Activated CD8-positive, alpha-beta memory T cell treated with anti-CD3 and anti-CD28 coated beads, Interleukin-2, amount 50 U/mL, for 4 hours (primary cell): ENCODE measurements around the gene NR1I2.

Experiments
- DNase-seq: peaks from one replicate; pipeline ENCODE4 v3.0.0-alpha.2; 2020

Gene NR1I2

GRCh38 chr3:119825820-119826219 lies 43.9 kb downstream of the NR1I2 start:
- DNase-seq: no peak

- DNase-seq: no peak
These were observed 45.1 kb downstream of the NR1I2 start for GRCh38 chr3:119826711-119827608.

GRCh38 chr3:119829420-119829819 lies 47.5 kb downstream of the NR1I2 start:
- no peak for DNase-seq

- DNase-seq: no peak
These were observed 49.1 kb downstream of the NR1I2 start for GRCh38 chr3:119831022-119831421.

GRCh38 chr3:119831941-119832371 lies 50.1 kb downstream of the NR1I2 start:
- no peak for DNase-seq

GRCh38 chr3:119834754-119835370 lies 53.0 kb downstream of the NR1I2 start:
- DNase-seq: no peak

- no peak for DNase-seq
These were observed 53.7 kb downstream of the NR1I2 start for GRCh38 chr3:119835556-119835955.

- no peak for DNase-seq
These were observed 60.0 kb downstream of the NR1I2 start for GRCh38 chr3:119841808-119842471.

- DNase-seq: no peak
These were observed 67.2 kb downstream of the NR1I2 start for GRCh38 chr3:119849126-119849525.

GRCh38 chr3:119856695-119857094 lies 74.8 kb downstream of the NR1I2 start:
- no peak for DNase-seq

GRCh38 chr3:119858957-119859356 lies 77.1 kb downstream of the NR1I2 start:
- no peak for DNase-seq

GRCh38 chr3:119859728-119860127 lies 77.8 kb downstream of the NR1I2 start:
- DNase-seq: no peak

- DNase-seq: no peak
These were observed 79.8 kb downstream of the NR1I2 start for GRCh38 chr3:119861681-119862080.

GRCh38 chr3:119862616-119863015 lies 80.7 kb downstream of the NR1I2 start:
- no peak for DNase-seq

GRCh38 chr3:119864476-119864875 lies 82.6 kb downstream of the NR1I2 start:
- no peak for DNase-seq
